GM21390 (cell line): ENCODE measurements around the gene NCL.
"Not testable (repeated sequence)": the region's sequence is repeated elsewhere in the genome, so short reads cannot be mapped to it uniquely, and the experiment has no call there.

Source experiments
- ATAC-seq: cut with Tn5 transposase; IDR thresholded peaks from one replicate; pipeline ENCODE4 v1.9.1; 2021; ENCODE audit not compliant: unreplicated experiment

The NCL gene

GRCh38 chr2:231431606-231432005, 32.7 kb downstream of the NCL start:
- no peak for ATAC-seq

- not testable (repeated sequence) for ATAC-seq
These were observed 33.8 kb downstream of the NCL start for GRCh38 chr2:231430437-231430836.

DNA sequence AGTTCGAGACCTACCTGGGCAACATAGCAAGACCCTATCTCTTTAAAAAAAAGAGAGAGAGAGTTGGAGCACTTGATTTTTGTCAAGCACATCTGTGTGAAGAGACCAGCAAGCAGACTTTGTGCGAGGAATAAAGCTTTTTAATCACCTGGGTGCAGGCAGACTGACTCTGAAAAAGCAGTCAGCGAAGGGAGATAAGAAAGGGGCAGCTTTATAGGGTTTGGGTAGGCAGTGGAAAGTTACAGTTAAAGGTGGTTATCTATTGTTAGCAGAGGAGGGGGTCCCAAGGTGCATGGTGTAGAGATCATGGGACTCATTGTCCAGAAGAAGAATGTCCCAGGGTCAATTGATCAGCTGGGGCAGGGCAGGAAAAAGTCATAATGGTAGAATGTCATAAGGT, 34.4 kb downstream of the NCL start:
- ATAC-seq: no peak

DNA sequence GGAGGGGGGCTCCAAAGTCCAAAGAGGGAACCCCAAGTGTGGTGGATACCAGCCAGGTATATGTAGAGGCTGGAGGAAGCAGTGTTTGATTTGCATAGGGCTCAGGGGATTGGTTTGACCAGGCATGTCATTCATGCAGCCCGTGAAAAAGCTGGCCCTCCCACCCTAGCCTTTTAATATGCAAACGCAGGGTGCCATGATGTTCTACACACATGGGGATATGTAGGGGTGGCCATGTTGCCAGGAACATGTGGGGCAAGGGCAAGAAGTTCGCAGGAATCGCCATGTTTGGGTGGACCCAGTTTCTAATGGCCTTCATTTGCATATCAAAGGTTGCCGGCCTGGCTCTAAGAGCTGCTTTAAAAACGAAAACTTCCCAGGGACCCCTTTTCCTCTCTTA, 35.1 kb downstream of the NCL start:
- no peak for ATAC-seq

GRCh38 chr2:231427116-231427515, 37.2 kb downstream of the NCL start:
- ATAC-seq: no peak

- ATAC-seq: no peak
These were observed 38.2 kb downstream of the NCL start for GRCh38 chr2:231425811-231426703.

DNA sequence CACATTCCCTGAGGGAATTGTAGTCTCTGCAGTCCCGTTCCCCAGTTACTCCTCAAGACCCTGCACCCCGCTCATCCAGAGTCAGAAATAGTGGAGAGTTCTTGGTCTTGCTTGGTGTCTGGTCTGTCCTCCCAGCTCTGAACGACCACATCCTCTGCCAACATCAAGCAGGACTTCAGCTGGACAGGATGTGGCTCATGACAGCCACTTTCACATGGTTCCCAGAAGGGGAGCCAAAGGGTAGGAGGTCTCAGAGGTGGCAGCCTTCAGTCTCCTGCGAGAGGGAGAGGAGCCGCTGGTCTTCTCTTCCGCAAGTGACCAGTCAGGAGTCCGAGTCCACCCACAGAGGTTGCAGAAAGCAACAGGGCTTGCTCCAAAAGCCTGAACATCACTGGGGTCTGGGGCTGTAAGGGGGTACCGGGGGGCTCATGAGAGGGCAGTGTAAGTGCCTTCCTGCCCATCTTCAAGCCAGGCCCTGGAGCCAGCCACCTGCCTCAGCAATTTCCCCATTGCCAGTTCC, 38.9 kb downstream of the NCL start:
- no peak for ATAC-seq

DNA sequence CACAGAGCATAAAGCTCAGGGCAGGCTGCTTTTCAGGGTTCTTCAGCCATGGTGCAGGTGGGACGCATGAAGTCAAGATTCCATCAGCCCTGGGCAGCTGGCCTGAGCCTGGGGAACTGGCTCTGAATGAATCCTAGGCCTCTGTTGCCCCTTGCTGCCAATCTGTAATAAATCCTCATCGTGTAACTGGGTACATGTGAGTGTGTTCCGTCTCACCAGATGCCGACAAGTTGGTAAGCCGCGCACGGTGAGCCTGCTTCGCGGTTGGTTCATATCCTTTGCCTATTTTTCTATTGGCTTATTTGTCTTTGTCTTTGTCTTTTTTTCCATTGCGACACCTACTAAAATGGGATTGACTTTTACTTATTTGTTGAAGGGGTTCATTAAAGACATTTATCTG, 41.1 kb downstream of the NCL start:
- no peak for ATAC-seq

DNA sequence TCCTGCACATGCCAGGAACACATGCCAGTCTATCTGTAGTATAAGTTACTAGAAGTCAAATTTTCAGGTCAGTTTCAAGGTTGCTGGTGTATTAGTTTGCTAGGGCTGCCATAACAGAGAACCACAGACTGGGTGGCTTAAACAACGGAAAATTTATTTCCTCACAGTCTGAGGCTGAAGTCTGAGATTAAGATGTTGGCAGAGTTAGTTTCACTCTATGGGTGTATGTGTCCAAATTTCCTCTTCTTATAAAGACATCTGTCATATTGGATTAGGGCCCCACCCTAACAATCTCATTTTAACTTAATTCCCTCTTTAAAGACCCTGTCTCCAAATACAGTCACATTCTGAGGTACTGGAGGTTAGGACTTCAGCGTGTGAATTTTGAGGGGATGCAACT, 42.2 kb downstream of the NCL start:
- no peak for ATAC-seq

GRCh38 chr2:231421051-231421580, 43.2 kb downstream of the NCL start:
- ATAC-seq: no peak

DNA sequence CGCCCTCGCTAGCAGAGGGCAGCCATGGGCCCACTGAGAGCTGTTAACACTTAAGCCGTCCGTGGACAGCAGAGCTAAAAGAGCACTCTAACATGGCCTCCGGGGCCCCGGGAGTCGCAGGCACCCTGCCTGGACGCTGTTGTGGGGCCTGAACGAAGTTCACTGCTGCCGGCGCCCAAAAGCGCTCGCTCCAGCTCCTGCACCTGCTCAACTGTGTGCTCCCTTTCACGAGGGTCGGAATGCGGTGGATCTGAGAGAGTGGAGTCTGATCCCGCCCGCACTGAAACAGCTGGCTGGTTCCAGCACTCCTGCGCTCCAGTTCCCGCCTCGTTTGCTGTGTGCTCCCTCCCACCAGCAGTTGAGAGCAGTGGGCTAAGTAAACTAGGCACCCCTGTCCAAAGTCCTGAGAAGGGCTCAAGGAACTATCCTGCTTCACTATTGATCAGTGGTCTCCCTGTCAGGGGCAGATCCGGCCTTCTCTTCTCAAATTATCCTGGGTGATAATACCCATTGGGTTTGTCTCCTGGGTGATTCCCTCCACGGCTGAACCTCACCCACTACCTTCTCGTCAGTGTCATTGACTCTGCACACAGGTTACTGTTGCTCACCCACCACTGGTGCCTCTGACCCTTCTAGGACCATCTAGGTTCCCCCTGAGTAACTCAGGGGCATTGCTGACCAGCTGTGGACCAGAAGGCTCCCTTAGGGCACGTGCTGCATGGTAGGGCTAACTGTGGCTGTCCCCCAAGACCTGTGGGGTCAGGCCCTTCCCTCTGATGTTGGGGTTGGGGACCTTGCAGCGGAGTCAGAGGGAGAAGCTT, 45.3 kb downstream of the NCL start:
- ATAC-seq: no peak

DNA sequence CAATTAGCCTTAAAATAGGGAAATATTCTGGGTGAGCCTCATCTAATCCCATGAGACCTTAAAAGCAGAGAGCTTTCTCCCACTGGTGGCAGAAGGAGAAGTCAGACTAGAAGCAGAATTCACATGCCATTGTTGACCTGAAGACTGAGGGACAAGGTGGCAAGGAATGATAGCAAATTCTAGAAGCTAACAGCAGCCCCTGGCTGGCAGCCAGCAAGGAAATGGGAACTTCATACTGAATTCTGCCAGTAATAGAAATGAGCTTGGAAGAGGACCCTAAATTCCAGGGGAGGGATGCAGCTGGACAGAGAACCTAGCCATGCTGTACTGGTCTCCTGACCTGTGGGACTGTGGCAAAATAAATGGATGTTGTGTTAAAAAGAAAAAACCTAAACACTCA, 49.3 kb downstream of the NCL start:
- no peak for ATAC-seq

GRCh38 chr2:231413921-231414476, 50.3 kb downstream of the NCL start:
- no peak for ATAC-seq

DNA sequence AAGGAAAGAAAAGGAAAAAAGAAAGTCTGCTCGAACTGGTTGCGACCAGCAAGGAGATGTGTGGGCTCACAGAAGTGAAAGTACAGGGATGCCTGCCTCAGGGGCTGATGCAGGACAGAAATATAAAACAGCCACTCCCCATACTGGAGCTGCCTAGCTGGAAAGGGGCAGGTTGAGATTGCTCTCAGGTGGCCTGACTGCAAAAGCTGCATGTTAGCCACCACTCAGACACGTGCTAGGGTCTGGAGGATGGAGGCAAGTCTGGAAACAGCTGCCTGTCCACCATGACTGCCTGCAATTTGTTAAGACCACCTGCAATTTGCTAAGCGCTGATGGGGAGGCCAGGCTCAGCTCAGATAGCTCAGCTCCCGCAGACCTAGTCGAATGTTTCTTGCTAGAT, 50.8 kb downstream of the NCL start:
- no peak for ATAC-seq

GRCh38 chr2:231412618-231412963, 51.7 kb downstream of the NCL start:
- ATAC-seq: no peak

- ATAC-seq: peak; percentile 99
These were observed 52.3 kb downstream of the NCL start for GRCh38 chr2:231411831-231412617.

DNA sequence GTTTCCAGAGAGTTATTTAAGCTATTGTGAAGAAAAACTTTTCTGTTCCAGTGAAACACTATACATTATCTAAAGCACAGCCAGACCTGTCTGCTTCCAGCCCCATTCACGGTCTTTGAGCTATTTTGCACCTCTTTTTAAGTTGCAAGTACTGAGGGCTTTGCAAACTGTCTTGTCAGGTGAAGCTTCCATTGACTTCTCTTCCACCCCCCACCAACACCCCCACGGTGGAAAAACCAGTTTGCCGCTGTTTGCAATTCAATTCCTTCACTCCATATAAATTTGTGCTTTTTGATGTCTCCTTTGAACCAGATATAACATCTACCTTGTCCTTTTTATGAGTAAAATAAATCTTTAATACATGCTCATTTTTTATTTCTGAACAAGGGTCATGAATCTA, 53.0 kb downstream of the NCL start:
- ATAC-seq: no peak

GRCh38 chr2:231410293-231411004, 53.8 kb downstream of the NCL start:
- no peak for ATAC-seq

- no peak for ATAC-seq
These were observed 54.5 kb downstream of the NCL start for GRCh38 chr2:231409776-231410175.

- ATAC-seq: not testable (repeated sequence)
These were observed 56.0 kb downstream of the NCL start for GRCh38 chr2:231408304-231408703.
